DND-41 (cell line): ENCODE data around the gene STK4.

Source experiments
- ATAC-seq: fragments of 200-7000 bp; cut with Tn5 transposase; 3 replicates; pipeline ENCODE4 v1.9.1; 2021; ENCODE audit warnings: low read depth; ENCODE audit not compliant: insufficient read depth
- DNase-seq: peaks from one replicate; pipeline ENCODE4 v3.0.0-alpha.2; 2020
- H2AFZ ChIP-seq: 2 replicates; pipeline ENCODE4 v1.6.0; 2012; ENCODE audit warnings: low read depth, low read length
- H3K27ac ChIP-seq: 2 replicates; pipeline ENCODE4 v1.5.1; 2012; ENCODE audit warnings: low read length, inconsistent platforms
- H3K27me3 ChIP-seq: fragments of 200-600 bp; sonication (generic); 2 replicates; pipeline ENCODE4 v1.6.0; 2012; ENCODE audit warnings: low read length, mild to moderate bottlenecking, inconsistent platforms; ENCODE audit not compliant: insufficient read depth, poor library complexity
- H3K36me3 ChIP-seq: 2 replicates; pipeline ENCODE4 v1.5.1; 2012; ENCODE audit warnings: low read length, inconsistent platforms; ENCODE audit not compliant: insufficient read depth
- H3K4me1 ChIP-seq: 2 replicates; pipeline ENCODE4 v1.5.1; 2012; ENCODE audit warnings: mild to moderate bottlenecking, low read length; ENCODE audit not compliant: insufficient read depth
- H3K4me2 ChIP-seq: 2 replicates; pipeline ENCODE4 v1.6.0; 2012; ENCODE audit warnings: mild to moderate bottlenecking, moderate library complexity, low read length, inconsistent platforms; ENCODE audit not compliant: insufficient read depth
- H3K4me3 ChIP-seq, 2 experiments: fragments of 200-600 bp in 1 of 2; shearing (Covaris generic) in 1 of 2; 2 replicates each; pipeline ENCODE4 v1.5.1; 2012 to 2016; ENCODE audit warnings: inconsistent platforms in 2 of 2, low read length in 2 of 2, mild to moderate bottlenecking in 2 of 2, low read depth in 1 of 2, moderate library complexity in 1 of 2
- H3K79me2 ChIP-seq: 2 replicates; pipeline ENCODE4 v1.6.0; 2012; ENCODE audit warnings: low read length, inconsistent platforms; ENCODE audit not compliant: insufficient read depth
- H3K9ac ChIP-seq: 2 replicates; pipeline ENCODE4 v1.6.0; 2012; ENCODE audit warnings: low read depth, mild to moderate bottlenecking, inconsistent platforms, low read length, moderate library complexity
- H3K9me3 ChIP-seq: 2 replicates; pipeline ENCODE4 v1.5.1; 2012; ENCODE audit warnings: low read length, moderate library complexity, mild to moderate bottlenecking, inconsistent platforms; ENCODE audit not compliant: insufficient read depth, severe bottlenecking
- H4K20me1 ChIP-seq: 2 replicates; pipeline ENCODE4 v1.6.0; 2012; ENCODE audit warnings: low read length; ENCODE audit not compliant: insufficient read depth
- EZH2 ChIP-seq: IDR thresholded peaks from 3 replicates; pipeline ENCODE4 v1.6.1; 2012; ENCODE audit warnings: borderline replicate concordance, low read depth, mild to moderate bottlenecking, moderate library complexity, low read length, inconsistent platforms; ENCODE audit not compliant: severe bottlenecking
- TF ChIP-seq, protein P1 (sequence below): IDR thresholded peaks from 2 replicates; pipeline ENCODE4 v1.5.1; 2012; ENCODE audit warnings: borderline replicate concordance, low read length, moderate library complexity, mild to moderate bottlenecking; ENCODE audit not compliant: poor library complexity, severe bottlenecking; ENCODE audit errors: extremely low read depth

The STK4 gene

DNA sequence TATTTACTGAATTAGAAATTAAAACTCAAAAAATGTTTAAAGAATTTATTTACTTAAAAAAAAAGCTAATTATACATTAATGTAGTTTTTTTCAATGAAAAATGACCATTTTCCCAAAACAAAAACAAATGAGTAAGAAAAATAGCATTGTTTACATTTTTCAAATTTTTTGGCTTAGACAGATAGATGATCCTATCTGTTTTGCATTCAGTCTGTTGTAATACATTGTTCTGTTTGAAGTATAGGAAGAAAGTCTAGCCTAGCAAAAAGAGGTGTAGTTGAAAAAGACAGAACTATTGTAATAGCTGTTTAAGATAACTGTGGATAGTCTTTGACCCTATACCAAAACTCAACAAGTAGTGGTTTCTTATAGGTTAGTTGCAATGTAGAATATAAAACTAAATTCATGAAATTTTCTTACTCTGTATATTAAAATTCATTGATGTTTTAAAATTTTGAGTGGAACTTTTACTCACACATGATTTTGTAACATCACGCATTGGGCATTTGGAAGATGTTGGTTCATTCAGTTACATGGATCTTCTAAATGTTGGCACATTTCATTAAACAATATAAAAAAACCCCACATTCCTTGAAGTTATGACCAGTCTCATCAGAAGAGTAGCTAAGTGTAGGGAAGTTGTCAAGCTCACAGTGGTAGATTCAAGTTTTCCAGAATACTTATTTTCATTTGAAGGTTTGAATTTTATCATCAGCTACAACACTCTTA lies 72.6 kb downstream of the STK4 start:
- peaks cover 20% of the 10 kb centered on the region for H3K36me3 ChIP-seq
- H3K4me3 ChIP-seq, result no peak overlapping the region

DNA sequence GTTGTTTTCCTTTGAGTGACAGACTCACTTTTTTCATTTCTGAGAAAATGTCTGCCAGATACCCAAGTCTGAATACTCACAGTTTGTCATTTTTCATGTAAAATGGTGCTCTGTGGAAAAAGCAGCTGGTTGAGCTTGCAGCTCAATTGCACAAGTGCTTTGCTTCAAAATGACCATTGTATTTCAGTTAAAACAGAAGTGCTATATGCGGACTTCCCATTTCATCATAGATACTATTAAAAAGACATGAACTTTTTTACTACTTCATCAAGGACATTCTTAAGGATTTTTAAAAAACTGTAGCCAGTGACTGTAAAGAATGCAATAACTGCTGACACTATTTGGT lies 73.1 kb downstream of the STK4 start:
- no peak for DNase-seq
- Histone ChIP-seq H3K4me1 (no peaks in the 10 kb centered on the region), H3K27me3 (no peaks in the 10 kb centered on the region), H3K9me3 (no peaks in the 10 kb centered on the region), H3K36me3 (peaks cover 20% of the 10 kb centered on the region), H3K27ac (no peak overlapping the region), H3K4me3 (no peak overlapping the region), H3K4me2 (no peak overlapping the region), H4K20me1 (no peaks in the 10 kb centered on the region; the same call in 1 of the 2 replicates), H3K9ac (no peak overlapping the region), H3K79me2 (peaks cover 7% of the 10 kb centered on the region; the same call in 1 of the 2 replicates), H2AFZ (no peak overlapping the region)
- ATAC-seq, result no peak
- TF ChIP-seq EZH2, result no peak
- TF ChIP-seq, protein P1, sequence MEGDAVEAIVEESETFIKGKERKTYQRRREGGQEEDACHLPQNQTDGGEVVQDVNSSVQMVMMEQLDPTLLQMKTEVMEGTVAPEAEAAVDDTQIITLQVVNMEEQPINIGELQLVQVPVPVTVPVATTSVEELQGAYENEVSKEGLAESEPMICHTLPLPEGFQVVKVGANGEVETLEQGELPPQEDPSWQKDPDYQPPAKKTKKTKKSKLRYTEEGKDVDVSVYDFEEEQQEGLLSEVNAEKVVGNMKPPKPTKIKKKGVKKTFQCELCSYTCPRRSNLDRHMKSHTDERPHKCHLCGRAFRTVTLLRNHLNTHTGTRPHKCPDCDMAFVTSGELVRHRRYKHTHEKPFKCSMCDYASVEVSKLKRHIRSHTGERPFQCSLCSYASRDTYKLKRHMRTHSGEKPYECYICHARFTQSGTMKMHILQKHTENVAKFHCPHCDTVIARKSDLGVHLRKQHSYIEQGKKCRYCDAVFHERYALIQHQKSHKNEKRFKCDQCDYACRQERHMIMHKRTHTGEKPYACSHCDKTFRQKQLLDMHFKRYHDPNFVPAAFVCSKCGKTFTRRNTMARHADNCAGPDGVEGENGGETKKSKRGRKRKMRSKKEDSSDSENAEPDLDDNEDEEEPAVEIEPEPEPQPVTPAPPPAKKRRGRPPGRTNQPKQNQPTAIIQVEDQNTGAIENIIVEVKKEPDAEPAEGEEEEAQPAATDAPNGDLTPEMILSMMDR, result no peak

More for the DNA sequence above, 72.6 kb downstream of the STK4 start:
- H3K9me3 ChIP-seq, result no peaks in the 10 kb centered on the region
- TF ChIP-seq, protein P1, result no peak
- TF ChIP-seq EZH2, result no peak
- no peak overlapping the region for H3K27ac ChIP-seq
- H2AFZ ChIP-seq, result no peak overlapping the region
- no peaks in the 10 kb centered on the region for H3K4me1 ChIP-seq
- no peaks in the 10 kb centered on the region; the same call in 1 of the 2 replicates for H4K20me1 ChIP-seq
- peaks cover 7% of the 10 kb centered on the region; the same call in 1 of the 2 replicates for H3K79me2 ChIP-seq
- no peak overlapping the region for H3K4me2 ChIP-seq
- no peaks in the 10 kb centered on the region for H3K27me3 ChIP-seq
- ATAC-seq, result no peak
- no peak for DNase-seq
- H3K9ac ChIP-seq, result no peak overlapping the region

DNA sequence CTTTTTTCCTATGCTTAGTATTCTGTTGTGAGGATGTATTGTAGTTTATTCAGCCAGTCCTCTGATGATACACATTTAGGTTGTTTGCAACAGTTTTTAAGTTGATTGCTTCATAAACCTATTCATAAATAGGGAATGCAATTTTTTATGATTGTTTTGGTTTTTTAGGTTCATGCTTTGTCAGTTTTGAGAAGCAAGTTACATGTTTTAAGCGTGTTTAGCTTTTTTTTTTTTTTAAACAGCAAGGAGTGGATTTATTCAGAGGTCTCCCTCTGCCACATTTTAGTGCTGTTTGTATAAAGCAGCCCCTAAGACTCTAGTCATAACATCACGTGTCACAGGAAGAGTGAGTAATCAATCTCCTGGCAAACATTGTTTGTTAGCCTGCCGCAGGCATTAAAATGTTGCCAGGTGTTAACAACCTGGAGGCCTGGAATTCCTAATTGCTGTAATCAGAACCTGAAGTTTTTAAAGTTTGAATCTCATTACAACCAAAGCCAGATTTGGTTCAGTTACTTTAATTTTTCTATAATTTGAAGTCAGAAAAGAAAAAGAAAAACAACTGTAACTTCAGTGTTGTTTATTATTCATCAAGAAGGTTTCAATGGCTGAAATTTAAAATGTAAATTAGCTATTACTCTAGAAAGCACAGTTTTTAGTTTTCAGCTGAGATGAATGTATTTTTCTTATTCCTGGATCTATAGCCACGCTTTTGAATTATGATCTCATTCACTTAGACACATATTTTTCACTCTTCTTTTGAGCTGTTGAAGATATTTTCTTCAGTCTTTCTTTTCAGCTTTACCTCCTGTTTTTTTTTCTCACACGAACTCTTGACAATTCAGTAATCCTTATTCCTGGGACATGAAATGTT lies 75.4 kb downstream of the STK4 start:
- H3K79me2 ChIP-seq, result peaks cover 5% of the 10 kb centered on the region; the same call in 1 of the 2 replicates
- no peak for ATAC-seq
- no peak for DNase-seq
- no peak overlapping the region for H3K4me2 ChIP-seq
- no peaks in the 10 kb centered on the region for H3K4me1 ChIP-seq
- H3K9me3 ChIP-seq, result no peaks in the 10 kb centered on the region
- TF ChIP-seq, protein P1, result no peak
- no peak for TF ChIP-seq EZH2
- H3K27me3 ChIP-seq, result no peaks in the 10 kb centered on the region
- no peak overlapping the region for H3K4me3 ChIP-seq
- peaks cover 19% of the 10 kb centered on the region; the same call in 1 of the 2 replicates for H3K36me3 ChIP-seq
- H3K9ac ChIP-seq, result no peak overlapping the region
- no peak overlapping the region for H3K27ac ChIP-seq
- H4K20me1 ChIP-seq, result no peaks in the 10 kb centered on the region; the same call in 1 of the 2 replicates
- no peak overlapping the region for H2AFZ ChIP-seq
